HUES6 (cell line): ENCODE data around the gene SLC29A1.

Experiments used
- H3K27ac ChIP-seq: 2 replicates; pipeline ENCODE4 v1.7.0; 2013; ENCODE audit warnings: low read depth, mild to moderate bottlenecking, low read length, inconsistent platforms
- H3K27me3 ChIP-seq: 2 replicates; pipeline ENCODE4 v1.6.1; 2013; ENCODE audit warnings: low read length; ENCODE audit not compliant: control insufficient read depth, insufficient read depth
- H3K36me3 ChIP-seq: 2 replicates; pipeline ENCODE4 v1.6.1; 2013; ENCODE audit warnings: low read length; ENCODE audit not compliant: control insufficient read depth, insufficient read depth
- H3K4me1 ChIP-seq: 2 replicates; pipeline ENCODE4 v1.6.1; 2013; ENCODE audit warnings: low read length; ENCODE audit not compliant: control insufficient read depth, insufficient read depth
- H3K4me3 ChIP-seq: 2 replicates; pipeline ENCODE4 v1.5.1; 2013; ENCODE audit warnings: low read depth, low read length
- H3K9ac ChIP-seq: one replicate; pipeline ENCODE4 v1.6.1; 2013; ENCODE audit warnings: mild to moderate bottlenecking, low read length
- H3K9me3 ChIP-seq: 2 replicates; pipeline ENCODE4 v1.6.1; 2013; ENCODE audit warnings: low read depth, low read length; ENCODE audit not compliant: control insufficient read depth, insufficient read depth

SLC29A1 gene

DNA sequence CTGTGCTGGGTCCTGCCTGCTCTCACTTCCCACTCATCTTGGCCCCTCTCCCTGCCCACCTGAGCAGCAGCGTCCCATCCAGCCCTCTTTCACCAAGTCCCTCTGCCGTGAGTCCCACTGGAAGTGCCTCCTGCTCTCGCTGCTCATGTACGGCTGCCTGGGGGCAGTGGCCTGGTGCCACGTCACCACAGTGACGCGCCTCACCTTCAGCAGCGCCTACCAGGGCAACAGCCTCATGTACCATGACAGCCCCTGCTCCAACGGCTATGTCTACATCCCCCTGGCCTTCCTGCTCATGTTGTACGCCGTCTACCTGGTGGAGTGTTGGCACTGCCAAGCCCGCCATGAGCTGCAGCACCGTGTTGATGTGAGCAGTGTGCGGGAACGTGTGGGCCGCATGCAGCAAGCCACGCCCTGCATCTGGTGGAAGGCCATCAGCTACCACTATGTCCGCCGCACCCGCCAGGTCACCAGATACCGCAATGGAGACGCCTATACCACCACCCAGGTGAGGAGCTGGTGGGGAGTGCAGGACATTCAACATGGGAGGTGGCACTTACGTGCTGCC, 49.7 kb downstream of the SLC29A1 start:
- H3K4me3 ChIP-seq: no peak overlapping the region
- H3K36me3 ChIP-seq: no peaks in the 10 kb centered on the region
- peaks cover 92% of the 10 kb centered on the region for H3K27me3 ChIP-seq
- H3K27ac ChIP-seq: no peak overlapping the region
- H3K9ac ChIP-seq: no peak overlapping the region
- no peaks in the 10 kb centered on the region for H3K9me3 ChIP-seq
- peaks cover 21% of the 10 kb centered on the region for H3K4me1 ChIP-seq

DNA sequence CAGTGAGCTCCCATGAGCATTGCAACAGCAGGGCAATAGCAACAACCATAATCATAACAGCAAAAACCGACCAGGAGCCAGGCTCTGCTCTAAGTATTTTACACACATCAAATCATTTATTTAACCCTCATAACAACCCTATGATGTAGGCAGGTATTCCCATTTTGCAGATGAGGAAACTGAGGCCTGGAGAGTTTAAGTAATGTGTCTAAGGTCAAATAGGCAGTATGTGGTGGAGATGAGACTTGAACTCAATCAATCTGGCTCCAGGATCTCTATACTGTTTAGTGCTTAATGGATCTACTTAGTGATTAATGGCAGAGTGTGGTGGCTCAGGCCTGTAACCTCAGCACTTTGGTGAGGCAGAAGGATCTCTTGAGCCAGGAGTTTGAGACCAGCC, 50.2 kb downstream of the SLC29A1 start:
- Histone ChIP-seq H3K36me3 (no peaks in the 10 kb centered on the region), H3K9ac (no peak overlapping the region), H3K9me3 (no peaks in the 10 kb centered on the region), H3K27me3 (peaks cover 93% of the 10 kb centered on the region), H3K4me3 (no peak overlapping the region), H3K27ac (no peak overlapping the region), H3K4me1 (peaks cover 16% of the 10 kb centered on the region)

DNA sequence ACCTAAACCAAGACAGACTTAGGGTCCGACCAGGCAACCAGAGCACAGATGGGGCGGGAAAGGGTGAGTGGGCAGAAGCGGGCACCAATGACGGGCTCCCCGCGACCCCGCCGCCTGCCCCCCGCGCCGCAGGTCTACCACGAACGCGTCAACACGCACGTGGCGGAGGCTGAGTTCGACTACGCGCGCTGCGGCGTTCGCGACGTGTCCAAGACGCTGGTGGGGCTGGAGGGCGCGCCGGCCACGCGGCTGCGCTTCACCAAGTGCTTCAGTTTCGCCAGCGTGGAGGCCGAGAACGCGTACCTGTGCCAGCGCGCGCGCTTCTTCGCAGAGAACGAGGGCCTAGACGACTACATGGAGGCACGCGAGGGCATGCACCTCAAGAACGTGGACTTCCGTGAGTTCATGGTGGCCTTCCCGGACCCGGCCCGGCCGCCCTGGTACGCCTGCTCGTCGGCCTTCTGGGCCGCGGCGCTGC, 51.9 kb downstream of the SLC29A1 start:
- peaks cover 13% of the 10 kb centered on the region for H3K4me1 ChIP-seq
- H3K4me3 ChIP-seq: no peak overlapping the region
- H3K36me3 ChIP-seq: no peaks in the 10 kb centered on the region
- H3K9me3 ChIP-seq: no peaks in the 10 kb centered on the region
- H3K27ac ChIP-seq: no peak overlapping the region
- H3K9ac ChIP-seq: no peak overlapping the region
- peaks cover 94% of the 10 kb centered on the region for H3K27me3 ChIP-seq

DNA sequence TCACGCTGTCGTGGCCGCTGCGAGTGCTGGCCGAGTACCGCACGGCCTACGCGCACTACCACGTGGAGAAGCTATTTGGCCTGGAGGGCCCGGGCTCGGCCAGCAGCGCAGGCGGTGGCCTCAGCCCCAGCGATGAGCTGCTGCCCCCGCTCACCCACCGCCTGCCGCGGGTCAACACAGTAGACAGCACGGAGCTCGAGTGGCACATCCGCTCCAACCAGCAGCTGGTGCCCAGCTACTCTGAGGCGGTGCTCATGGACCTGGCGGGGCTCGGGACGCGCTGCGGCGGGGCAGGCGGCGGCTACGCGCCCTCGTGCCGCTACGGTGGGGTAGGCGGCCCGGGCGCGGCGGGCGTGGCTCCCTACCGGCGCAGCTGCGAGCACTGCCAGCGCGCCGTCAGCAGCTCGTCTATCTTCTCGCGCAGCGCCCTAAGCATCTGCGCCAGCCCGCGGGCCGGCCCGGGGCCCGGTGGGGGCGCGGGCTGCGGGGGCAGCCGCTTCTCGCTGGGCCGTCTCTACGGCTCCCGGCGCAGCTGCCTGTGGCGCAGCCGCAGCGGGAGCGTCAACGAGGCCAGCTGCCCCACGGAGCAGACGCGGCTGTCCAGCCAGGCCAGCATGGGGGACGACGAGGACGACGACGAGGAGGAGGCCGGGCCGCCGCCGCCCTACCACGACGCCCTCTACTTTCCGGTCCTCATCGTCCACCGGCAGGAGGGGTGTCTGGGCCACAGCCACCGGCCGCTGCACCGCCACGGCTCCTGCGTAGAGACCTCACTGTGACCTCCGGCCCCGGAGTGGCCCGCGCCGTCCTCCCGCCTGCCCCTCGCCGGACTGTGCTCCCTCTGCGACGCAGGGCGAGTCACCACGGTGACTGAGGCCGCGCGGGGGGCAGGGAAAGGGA, 52.6 kb downstream of the SLC29A1 start:
- Histone ChIP-seq H3K27ac (no peak overlapping the region), H3K9ac (peak overlapping the region; percentile 18), H3K4me3 (peak overlapping the region; percentile 48), H3K27me3 (peaks cover 100% of the 10 kb centered on the region), H3K36me3 (no peaks in the 10 kb centered on the region), H3K9me3 (no peaks in the 10 kb centered on the region), H3K4me1 (peaks cover 13% of the 10 kb centered on the region)

DNA sequence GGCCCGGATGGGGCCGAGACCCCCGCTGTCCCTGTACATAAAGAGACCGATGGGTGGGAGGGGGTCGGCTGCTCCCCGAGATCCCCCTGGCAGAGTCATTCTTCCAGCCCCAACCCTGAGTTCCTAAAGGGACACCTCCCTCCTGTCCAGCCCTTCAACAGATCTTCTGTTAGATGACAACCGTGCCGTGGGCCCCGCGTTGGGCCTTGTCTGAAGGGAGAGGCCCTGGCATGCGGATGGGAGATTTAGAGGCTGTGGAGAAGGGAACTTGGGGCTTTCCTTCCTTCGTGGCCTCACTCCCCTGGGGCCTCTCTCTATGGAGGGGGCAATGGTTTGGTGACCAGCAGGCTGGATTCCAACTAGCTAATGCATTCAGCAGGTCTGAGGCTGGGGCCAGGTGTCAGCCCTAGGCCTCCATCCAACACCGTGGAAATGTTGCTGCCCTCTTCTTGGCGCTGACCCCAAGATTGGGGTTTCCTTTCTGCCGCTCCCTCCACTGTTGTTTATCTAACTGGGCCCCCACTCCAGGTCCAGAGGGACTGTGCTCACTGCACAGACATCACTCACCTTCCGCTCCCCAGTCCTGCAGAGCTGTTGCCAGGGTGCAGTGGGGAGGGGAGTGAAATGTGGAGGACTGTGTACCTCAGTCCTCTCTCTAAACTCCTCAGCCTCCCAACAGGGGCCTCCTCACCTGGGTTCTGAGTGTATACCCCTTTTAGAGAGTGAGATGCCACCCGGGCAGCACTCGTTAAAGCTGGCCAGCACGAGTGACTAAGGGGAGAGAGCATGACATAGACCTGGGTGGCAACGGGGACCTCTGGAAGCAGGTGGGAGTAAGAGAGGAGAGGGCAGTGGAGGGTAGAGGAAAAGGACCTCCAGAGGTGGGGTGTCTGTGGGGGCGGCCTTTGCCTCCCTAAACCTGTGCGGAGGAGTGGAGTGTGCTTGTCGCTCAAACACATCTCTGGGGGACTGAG, 53.6 kb downstream of the SLC29A1 start:
- no peaks in the 10 kb centered on the region for H3K9me3 ChIP-seq
- peaks cover 100% of the 10 kb centered on the region for H3K27me3 ChIP-seq
- no peak overlapping the region for H3K9ac ChIP-seq
- no peaks in the 10 kb centered on the region for H3K36me3 ChIP-seq
- H3K27ac ChIP-seq: no peak overlapping the region
- H3K4me1 ChIP-seq: peaks cover 6% of the 10 kb centered on the region; the same call in 1 of the 2 replicates
- H3K4me3 ChIP-seq: no peak overlapping the region

DNA sequence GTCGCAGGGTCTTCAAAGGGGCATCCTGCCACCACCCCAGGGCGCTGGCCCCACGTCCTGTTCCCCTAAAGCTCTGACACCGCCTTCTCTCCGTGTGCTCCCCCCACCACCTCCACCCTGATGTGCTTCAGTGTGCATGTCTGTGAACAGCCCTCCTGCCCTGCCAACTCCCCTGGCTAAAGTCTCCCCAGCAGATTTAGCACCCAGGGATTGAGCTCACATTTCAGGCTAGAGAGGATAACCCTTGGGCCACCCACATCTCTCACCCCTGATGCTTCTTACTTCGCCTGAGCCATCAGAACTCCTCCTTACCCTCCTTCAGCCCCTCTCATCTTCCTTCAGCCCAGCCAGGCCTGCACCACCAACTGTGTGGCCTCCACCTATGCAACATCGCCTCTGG, 54.4 kb downstream of the SLC29A1 start:
- Histone ChIP-seq H3K4me1 (peaks cover 6% of the 10 kb centered on the region; the same call in 1 of the 2 replicates), H3K27me3 (peaks cover 98% of the 10 kb centered on the region), H3K27ac (no peak overlapping the region), H3K4me3 (no peak overlapping the region), H3K9ac (no peak overlapping the region), H3K9me3 (no peaks in the 10 kb centered on the region), H3K36me3 (no peaks in the 10 kb centered on the region)

DNA sequence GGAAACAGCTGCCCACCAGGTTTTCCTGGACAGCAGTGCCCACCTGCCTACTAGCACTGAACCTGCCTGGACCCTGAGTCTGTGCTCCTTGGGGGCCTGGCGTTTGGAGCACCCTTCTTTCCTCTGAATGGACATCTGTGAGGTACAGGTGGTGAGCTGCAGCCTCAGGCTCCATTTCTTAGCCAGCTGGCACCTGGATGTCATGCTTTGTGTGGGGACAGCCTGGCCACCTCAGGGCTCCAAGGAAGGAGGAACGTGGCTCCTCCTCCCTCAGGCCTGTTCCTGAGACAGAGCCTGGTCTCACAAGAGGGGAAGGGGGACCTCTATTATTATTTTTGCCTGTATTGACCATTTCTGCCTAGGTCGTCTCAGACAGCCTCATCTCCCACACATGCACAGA, 54.9 kb downstream of the SLC29A1 start:
- no peak overlapping the region for H3K27ac ChIP-seq
- no peak overlapping the region for H3K4me3 ChIP-seq
- H3K9me3 ChIP-seq: no peaks in the 10 kb centered on the region
- H3K4me1 ChIP-seq: peaks cover 6% of the 10 kb centered on the region; the same call in 1 of the 2 replicates
- H3K27me3 ChIP-seq: peaks cover 98% of the 10 kb centered on the region
- no peak overlapping the region for H3K9ac ChIP-seq
- H3K36me3 ChIP-seq: no peaks in the 10 kb centered on the region

DNA sequence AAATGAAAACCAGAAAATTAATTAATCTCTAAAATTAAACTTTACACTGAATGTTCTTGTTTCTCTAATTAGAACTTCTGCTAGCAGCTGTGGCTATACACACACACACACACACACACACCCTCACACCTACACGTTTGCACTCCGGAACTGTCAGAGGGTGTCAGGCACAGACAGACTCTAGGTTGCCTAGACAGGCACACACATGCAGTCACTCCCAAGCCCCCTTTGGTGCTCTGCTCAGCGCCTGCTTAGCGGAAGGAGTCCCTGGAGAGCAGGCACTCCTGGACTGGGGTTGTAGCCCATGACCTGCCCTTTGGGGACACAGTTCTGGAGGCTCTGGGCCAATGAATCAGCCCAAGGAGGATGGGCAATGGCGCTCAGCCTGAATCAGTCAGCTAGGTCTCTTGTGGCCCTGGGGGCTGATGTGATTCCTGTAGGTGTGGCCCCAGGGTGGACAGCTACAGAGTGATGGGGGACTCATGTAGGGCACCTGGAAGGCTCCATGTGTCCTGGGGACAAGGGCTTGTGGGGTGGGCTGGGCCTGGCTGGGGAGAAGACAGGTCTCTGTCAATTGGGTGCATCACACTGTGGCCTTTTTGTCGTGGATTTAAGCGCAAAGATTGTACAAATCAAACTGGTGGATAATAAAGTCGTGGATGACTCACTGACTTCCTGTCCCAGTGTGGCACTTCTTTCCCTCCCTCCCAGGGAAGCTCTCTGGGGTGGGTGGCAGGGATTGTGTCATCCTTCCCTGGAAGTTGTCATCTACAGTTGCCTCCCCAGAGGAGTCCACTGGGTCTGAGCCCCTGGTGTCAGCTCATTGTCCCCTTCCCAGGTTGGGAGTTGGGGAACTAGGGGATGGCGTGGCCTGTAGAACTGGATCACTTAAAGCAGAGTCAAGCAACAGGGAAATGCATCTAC, 55.6 kb downstream of the SLC29A1 start:
- H3K9me3 ChIP-seq: no peaks in the 10 kb centered on the region
- H3K4me3 ChIP-seq: no peak overlapping the region
- no peaks in the 10 kb centered on the region for H3K36me3 ChIP-seq
- H3K4me1 ChIP-seq: peaks cover 6% of the 10 kb centered on the region; the same call in 1 of the 2 replicates
- H3K27ac ChIP-seq: no peak overlapping the region
- H3K9ac ChIP-seq: no peak overlapping the region
- H3K27me3 ChIP-seq: peaks cover 98% of the 10 kb centered on the region
